Spinal cord (tissue), 10 donors: ENCODE measurements around the gene SLU7. TPM values are rescaled to one million over a fixed set of nuclear protein-coding genes. Genes with fewer than 3 reads are reported as not detected.

Experiments
- DNase-seq, 6 donors: peaks; one replicate each; pipeline versions ENCODE4 v3.0.0 to v3.0.0-alpha.2; 2013 to 2015; ENCODE audit warnings: low spot score in 6 of 6, low read depth in 4 of 6
- H3K27ac ChIP-seq: one replicate; pipeline ENCODE4 v1.5.1; 2013; ENCODE audit warnings: low read depth, low read length, control low read depth
- H3K27me3 ChIP-seq: one replicate; pipeline ENCODE4 v1.6.1; 2013; ENCODE audit warnings: low read length; ENCODE audit not compliant: control insufficient read depth, insufficient read depth
- H3K36me3 ChIP-seq: one replicate; pipeline ENCODE4 v1.6.1; 2013; ENCODE audit warnings: low read length; ENCODE audit not compliant: control insufficient read depth, insufficient read depth
- H3K4me1 ChIP-seq: one replicate; pipeline ENCODE4 v1.6.1; 2013; ENCODE audit warnings: low read length; ENCODE audit not compliant: control insufficient read depth, insufficient read depth
- H3K4me3 ChIP-seq: one replicate; pipeline ENCODE4 v1.5.1; 2013; ENCODE audit warnings: low read depth, low read length, control low read depth
- H3K9me3 ChIP-seq: one replicate; pipeline ENCODE4 v1.6.1; 2013; ENCODE audit warnings: low read length; ENCODE audit not compliant: control insufficient read depth, insufficient read depth
- WGBS: methylation state at CpG from one replicate; pipeline ENCODE4 v1.1.5; 2013; ENCODE audit warnings: missing lambda C conversion rate; ENCODE audit not compliant: insufficient coverage; 5-methylcytosine and 5-hydroxymethylcytosine counted together
- polyA plus RNA-seq, 2 donors: library from polyadenylated mRNA; unstranded; fragments of 120-200 nt; gene quantifications; one replicate each; pipeline ENCODE4 v1.2.1, GENCODE V29; 2013; ENCODE audit not compliant: insufficient read length in 2 of 2
- total RNA-seq, 2 donors: library from RNA; depleted of rRNA in 1 of 2; stranded (reverse); fragments of 120-200 nt in 1 of 2; fragments of >200 nt in 1 of 2; gene quantifications; one replicate each; pipeline versions ENCODE4 v1.2.3 to v1.2.4, GENCODE V29; 2013 to 2014
- donor health status: healthy.

SLU7 gene
- total and polyA plus RNA-seq, 4 donors: 37.0 to 45.8 (median 42.2) TPM

- DNase-seq: no peak
- Histone ChIP-seq H3K9me3 (no peaks in the 10 kb centered on the region), H3K27ac (no peak overlapping the region), H3K4me3 (no peak overlapping the region), H3K4me1 (no peaks in the 10 kb centered on the region), H3K36me3 (no peaks in the 10 kb centered on the region), H3K27me3 (no peaks in the 10 kb centered on the region)
These were observed 33.2 kb upstream of the SLU7 start for GRCh38 chr5:160452036-160452435.

DNA sequence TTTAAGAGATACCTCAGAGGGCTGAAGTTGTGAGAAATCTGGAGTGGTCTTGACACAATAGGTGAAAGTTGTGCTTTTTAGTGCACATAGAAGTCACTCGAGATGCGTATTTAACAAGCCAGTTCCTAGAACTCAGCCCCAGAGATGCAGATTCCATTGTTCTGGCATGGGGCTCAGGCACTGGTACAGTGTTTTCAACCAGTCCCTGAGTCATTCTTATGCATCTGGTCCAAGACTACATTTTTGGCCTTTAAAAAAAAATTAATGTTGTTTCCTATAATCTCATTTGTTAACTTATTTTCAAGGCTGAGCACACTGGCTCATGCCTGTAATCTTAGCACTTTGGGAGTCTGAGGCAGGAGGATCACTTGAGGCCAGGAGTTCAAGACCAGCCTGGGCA lies 32.4 kb upstream of the SLU7 start:
- H3K9me3 ChIP-seq: no peaks in the 10 kb centered on the region
- DNase-seq: no peak
- 96% methylated on average over 2 of the region's 2 CpGs for WGBS
- no peaks in the 10 kb centered on the region for H3K4me1 ChIP-seq
- no peaks in the 10 kb centered on the region for H3K27me3 ChIP-seq
- H3K36me3 ChIP-seq: no peaks in the 10 kb centered on the region
- H3K4me3 ChIP-seq: no peak overlapping the region
- H3K27ac ChIP-seq: no peak overlapping the region

DNA sequence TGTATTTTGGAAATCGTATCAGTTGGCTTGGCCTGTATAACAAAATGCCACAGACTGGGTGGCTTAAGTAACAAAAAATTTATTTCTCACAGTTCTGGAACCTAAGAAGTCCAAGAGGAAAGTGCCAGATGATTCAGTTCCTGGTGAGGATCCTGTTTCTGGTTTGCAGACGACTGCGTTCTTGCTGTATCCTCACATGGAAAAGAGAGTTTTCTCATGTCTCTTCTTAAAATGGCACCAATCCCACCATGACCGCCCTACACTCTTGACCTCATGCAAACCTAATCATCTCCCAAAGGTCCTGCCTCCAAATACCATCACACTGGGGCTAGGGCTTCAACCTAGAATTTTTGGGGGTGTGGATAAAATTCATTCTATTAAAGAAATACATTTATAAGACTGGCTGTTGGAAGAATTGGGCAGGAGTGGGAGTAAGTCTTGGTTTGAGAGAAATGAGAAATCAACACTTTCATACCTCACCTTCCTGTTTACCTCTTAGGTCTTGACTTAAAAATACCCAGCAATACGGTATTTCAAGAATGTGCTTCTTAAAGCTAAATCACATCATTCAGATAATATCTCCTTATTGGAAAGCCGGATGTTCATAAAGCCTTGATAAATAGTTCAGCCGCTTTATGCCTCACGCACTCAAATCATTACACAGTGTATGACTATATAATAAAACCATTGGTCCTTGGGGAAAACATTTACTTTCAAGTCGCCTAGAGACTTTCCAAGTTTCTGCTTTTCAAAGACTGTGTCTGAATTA lies 31.5 kb upstream of the SLU7 start:
- H3K4me1 ChIP-seq: no peaks in the 10 kb centered on the region
- no peaks in the 10 kb centered on the region for H3K9me3 ChIP-seq
- 94% methylated on average over 3 of the region's 9 CpGs for WGBS
- DNase-seq: no peak
- no peaks in the 10 kb centered on the region for H3K36me3 ChIP-seq
- H3K27ac ChIP-seq: no peak overlapping the region
- no peaks in the 10 kb centered on the region for H3K27me3 ChIP-seq
- no peak overlapping the region for H3K4me3 ChIP-seq

DNA sequence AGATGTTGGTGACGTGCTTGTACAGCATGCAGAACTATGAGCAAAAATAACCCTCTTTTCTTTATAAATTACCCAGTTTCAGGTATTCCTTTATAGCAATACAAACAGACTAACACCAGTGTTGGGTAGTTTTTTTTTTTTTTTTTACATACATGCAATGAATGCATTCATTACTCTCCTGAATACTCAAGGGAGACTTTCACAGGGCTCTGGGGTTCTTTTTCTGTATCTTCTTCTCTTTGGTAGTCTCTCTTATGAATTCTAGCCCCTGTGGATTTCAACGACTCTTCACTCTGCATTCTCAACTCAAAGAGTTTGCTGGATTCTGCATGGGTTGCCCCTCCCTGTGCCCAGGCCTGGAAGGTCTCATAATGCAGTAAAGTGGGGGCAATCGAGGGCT lies 30.6 kb upstream of the SLU7 start:
- H3K27me3 ChIP-seq: no peaks in the 10 kb centered on the region
- H3K4me3 ChIP-seq: no peak overlapping the region
- H3K9me3 ChIP-seq: no peaks in the 10 kb centered on the region
- no peak for DNase-seq
- WGBS: no CpG with 5 or more reads among the region's 3 CpGs
- H3K4me1 ChIP-seq: no peaks in the 10 kb centered on the region
- H3K27ac ChIP-seq: no peak overlapping the region
- no peaks in the 10 kb centered on the region for H3K36me3 ChIP-seq

DNA sequence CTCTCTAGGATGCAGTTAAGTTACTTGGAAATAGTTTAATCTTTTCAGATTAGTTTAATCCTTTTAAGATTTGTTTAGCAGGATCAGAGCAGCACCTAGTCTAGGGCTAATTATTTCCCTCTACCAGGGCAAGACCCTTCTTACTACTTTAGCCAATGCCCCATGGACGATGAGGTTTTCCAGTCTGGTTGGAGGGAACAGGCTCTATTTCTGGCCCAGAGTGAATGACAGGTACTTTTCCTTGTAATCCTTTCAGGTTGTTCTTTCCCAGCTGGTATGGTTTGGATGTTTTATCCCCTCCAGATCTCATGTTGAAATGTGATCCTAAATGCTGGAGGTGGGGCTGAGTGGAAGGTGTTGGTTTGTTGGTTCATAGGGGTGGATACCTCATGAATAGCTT lies 30.0 kb upstream of the SLU7 start:
- Histone ChIP-seq H3K4me3 (no peak overlapping the region), H3K4me1 (no peaks in the 10 kb centered on the region), H3K27me3 (no peaks in the 10 kb centered on the region), H3K36me3 (no peaks in the 10 kb centered on the region), H3K27ac (no peak overlapping the region), H3K9me3 (no peaks in the 10 kb centered on the region)
- WGBS: no CpG with 5 or more reads among the region's 1 CpG
- no peak for DNase-seq

GRCh38 chr5:160445751-160446150 lies 26.9 kb upstream of the SLU7 start:
- no peaks in the 10 kb centered on the region for H3K27me3 ChIP-seq
- no peak overlapping the region for H3K4me3 ChIP-seq
- no peaks in the 10 kb centered on the region for H3K4me1 ChIP-seq
- H3K27ac ChIP-seq: no peak overlapping the region
- H3K9me3 ChIP-seq: no peaks in the 10 kb centered on the region
- H3K36me3 ChIP-seq: no peaks in the 10 kb centered on the region
- DNase-seq: no peak

- H3K27me3 ChIP-seq: no peaks in the 10 kb centered on the region
- H3K4me1 ChIP-seq: no peaks in the 10 kb centered on the region
- no peak for DNase-seq
- no peaks in the 10 kb centered on the region for H3K9me3 ChIP-seq
- H3K27ac ChIP-seq: no peak overlapping the region
- no CpG with 5 or more reads among the region's 1 CpG for WGBS
- H3K36me3 ChIP-seq: no peaks in the 10 kb centered on the region
- no peak overlapping the region for H3K4me3 ChIP-seq
These were observed 26.3 kb upstream of the SLU7 start for GRCh38 chr5:160445132-160445531.

DNA sequence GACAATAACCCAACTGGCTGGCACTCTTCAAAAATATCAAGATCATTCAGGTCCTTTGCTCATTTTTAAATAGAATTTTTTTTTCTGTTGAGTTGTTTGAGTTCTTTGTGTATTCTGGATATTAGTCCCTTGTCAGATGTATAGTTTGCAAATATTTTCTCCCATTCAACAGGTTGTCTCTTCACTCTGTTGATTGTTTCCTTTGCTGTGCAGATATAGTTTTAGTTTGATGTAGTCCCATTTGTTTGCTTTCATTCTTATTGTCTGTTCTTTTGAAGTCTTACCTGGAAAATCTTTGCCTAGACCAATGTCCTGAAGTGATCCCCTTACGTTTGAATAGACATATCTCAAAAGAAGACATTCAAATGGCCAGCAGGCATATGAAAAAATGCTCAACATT lies 25.5 kb upstream of the SLU7 start:
- no peak for DNase-seq
- Histone ChIP-seq H3K36me3 (no peaks in the 10 kb centered on the region), H3K4me1 (no peaks in the 10 kb centered on the region), H3K27me3 (no peaks in the 10 kb centered on the region), H3K27ac (no peak overlapping the region), H3K9me3 (no peaks in the 10 kb centered on the region), H3K4me3 (no peak overlapping the region)
- no CpG with 5 or more reads among the region's 1 CpG for WGBS

GRCh38 chr5:160442824-160443431 lies 24.0 kb upstream of the SLU7 start:
- Histone ChIP-seq H3K27me3 (no peaks in the 10 kb centered on the region), H3K4me3 (no peak overlapping the region), H3K9me3 (no peaks in the 10 kb centered on the region), H3K36me3 (no peaks in the 10 kb centered on the region), H3K27ac (peak overlapping the region; percentile 57), H3K4me1 (peaks cover 8% of the 10 kb centered on the region)
- WGBS: 100% methylated on average over 1 of the region's 4 CpGs
- DNase-seq: peak in 1 of 6 donors; percentile 48

DNA sequence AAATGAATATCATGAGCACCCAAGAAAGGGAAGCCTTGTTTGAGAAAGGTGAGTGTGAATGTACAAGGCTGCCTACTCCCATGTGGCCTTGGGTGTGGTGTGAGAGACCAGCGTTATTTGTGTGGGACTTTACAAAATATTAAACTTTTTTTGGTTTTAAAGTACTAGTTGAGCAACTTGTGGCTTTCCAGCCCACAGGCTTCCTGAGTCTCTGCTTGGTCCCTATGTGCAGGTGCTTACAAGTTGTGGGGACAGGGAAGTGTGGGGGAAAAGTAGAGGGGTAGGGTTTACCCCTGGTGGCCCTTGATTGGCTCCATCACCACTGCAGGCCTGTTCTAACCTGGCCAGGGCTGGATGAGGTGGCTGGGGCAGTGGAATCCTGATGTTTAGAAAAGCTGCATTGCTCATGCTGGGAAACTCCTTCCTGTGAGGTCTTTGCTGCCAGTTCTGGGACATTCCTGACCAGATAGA lies 22.5 kb upstream of the SLU7 start:
- no peak overlapping the region for H3K4me3 ChIP-seq
- 100% methylated on average over 1 of the region's 1 CpG for whole genome bisulfite sequencing
- no peaks in the 10 kb centered on the region for H3K36me3 ChIP-seq
- DNase-seq: no peak
- no peaks in the 10 kb centered on the region for H3K9me3 ChIP-seq
- H3K4me1 ChIP-seq: peaks cover 8% of the 10 kb centered on the region
- no peak overlapping the region for H3K27ac ChIP-seq
- no peaks in the 10 kb centered on the region for H3K27me3 ChIP-seq
